Naive thymus-derived CD4-positive, alpha-beta T cell (primary cell): ENCODE data around the gene SMIM35. TPM values are rescaled to one million over a fixed set of nuclear protein-coding genes. Genes with fewer than 3 reads are reported as not detected.

Experiments used
- ATAC-seq: fragments of 150-1000 bp; cut with Tn5 transposase; 2 replicates; pipeline ENCODE4 v1.10.0; 2021; ENCODE audit warnings: mild to moderate bottlenecking, moderate library complexity
- CTCF ChIA-PET: fragments of 350-600 bp; sonication (Branson Sonifier 250); formaldehyde crosslinking; loops from one replicate; lab custom pipeline; 2021; ENCODE audit warnings: antibody characterized with exemption; lab: Charles Lee
- POLR2A ChIA-PET: fragments of 350-600 bp; sonication (Branson Sonifier 250); formaldehyde crosslinking; loops from one replicate; lab custom pipeline; 2021; ENCODE audit warnings: antibody characterized with exemption, inconsistent platforms; lab: Charles Lee
- DNase-seq, 9 donors: peaks; one replicate each; pipeline versions ENCODE4 v3.0.0 to v3.0.0-alpha.2; 2020 to 2022; ENCODE audit warnings: mixed read lengths in 1 of 9
- H3K27ac ChIP-seq: one replicate; pipeline ENCODE4 v1.7.0; 2013; ENCODE audit warnings: mild to moderate bottlenecking, low read depth, low read length, moderate library complexity
- H3K27me3 ChIP-seq, 2 donors: one replicate each; pipeline ENCODE4 v1.7.0; 2013; ENCODE audit warnings: low read length in 2 of 2, mild to moderate bottlenecking in 2 of 2, moderate library complexity in 2 of 2; ENCODE audit not compliant: control insufficient read depth in 2 of 2, insufficient read depth in 2 of 2
- H3K36me3 ChIP-seq, 3 experiments: 1 replicate in 2 of 3; 2 replicates in 1 of 3; pipeline ENCODE4 v1.7.0; 2013; ENCODE audit warnings: low read length in 3 of 3, mild to moderate bottlenecking in 3 of 3, moderate library complexity in 1 of 3; ENCODE audit not compliant: insufficient read depth in 3 of 3, control insufficient read depth in 2 of 3
- H3K4me1 ChIP-seq, 2 donors: one replicate each; pipeline ENCODE4 v1.7.0; 2013; ENCODE audit warnings: low read length in 2 of 2, mild to moderate bottlenecking in 2 of 2, moderate library complexity in 1 of 2; ENCODE audit not compliant: control insufficient read depth in 2 of 2, insufficient read depth in 2 of 2
- H3K4me3 ChIP-seq: 2 replicates; pipeline ENCODE4 v1.7.0; 2013; ENCODE audit warnings: mild to moderate bottlenecking, low read length
- H3K9me3 ChIP-seq, 3 experiments: 1 replicate in 2 of 3; 2 replicates in 1 of 3; pipeline ENCODE4 v1.7.0; 2013; ENCODE audit warnings: low read length in 3 of 3; ENCODE audit not compliant: control insufficient read depth in 2 of 3
- H3K27ac Mint-ChIP-seq, 9 donors: one replicate each; pipeline ENCODE4 v1.8.0; 2020 to 2022; ENCODE audit warnings: mixed read lengths in 9 of 9, mild to moderate bottlenecking in 8 of 9, moderate library complexity in 5 of 9, inconsistent platforms in 2 of 9
- H3K27me3 Mint-ChIP-seq, 5 donors: one replicate each; pipeline ENCODE4 v1.8.0; 2021 to 2022; ENCODE audit warnings: mixed read lengths in 5 of 5, mild to moderate bottlenecking in 1 of 5
- H3K36me3 Mint-ChIP-seq, 5 donors: one replicate each; pipeline ENCODE4 v1.8.0; 2020 to 2022; ENCODE audit warnings: mixed read lengths in 5 of 5, mild to moderate bottlenecking in 3 of 5, inconsistent platforms in 1 of 5
- H3K4me1 Mint-ChIP-seq, 7 donors: one replicate each; pipeline ENCODE4 v1.8.0; 2020 to 2022; ENCODE audit warnings: mixed read lengths in 7 of 7, mild to moderate bottlenecking in 3 of 7, inconsistent platforms in 1 of 7
- H3K4me3 Mint-ChIP-seq, 10 donors: one replicate each; pipeline ENCODE4 v1.8.0; 2020 to 2022; ENCODE audit warnings: mild to moderate bottlenecking in 10 of 10, mixed read lengths in 10 of 10, moderate library complexity in 6 of 10, inconsistent platforms in 2 of 10
- H3K9me3 Mint-ChIP-seq, 11 donors: one replicate each; pipeline ENCODE4 v1.8.0; 2020 to 2022; ENCODE audit warnings: mixed read lengths in 11 of 11, mild to moderate bottlenecking in 4 of 11, inconsistent platforms in 1 of 11, moderate library complexity in 1 of 11
- intact Hi-C, 2 donors: fragments of 100-400 bp; cut with micrococcal nuclease; formaldehyde crosslinking; loops; one replicate each; pipeline ENCODE4 v1.15.1; 2023
- polyA plus RNA-seq, 2 donors: library from polyadenylated mRNA; unstranded; fragments of 300-500 nt; fragmentation: Illumina TruSeq; gene quantifications; one replicate each; pipeline ENCODE4 v1.2.3, GENCODE V29; 2021
- total RNA-seq, 6 experiments: library from RNA in 5 of 6; stranded (reverse) in 5 of 6; gene quantifications; 1 replicate in 5 of 6; 2 replicates in 1 of 6; pipeline ENCODE4 v1.2.3 and lab custom pipeline; 2021 to 2026

Gene SMIM35
- total and polyA plus RNA-seq, 7 experiments from 2014 or later: 0.11 to 0.60 (median 0.28) TPM; not detected in 3

- no peak overlapping the region for H3K4me3 Mint-ChIP-seq
- H3K36me3 Mint-ChIP-seq: no peaks in the 10 kb centered on the region
- DNase-seq (no peak), ATAC-seq (no peak)
- Histone ChIP-seq H3K9me3 (no peaks in the 10 kb centered on the region), H3K4me3 (no peak overlapping the region), H3K27ac (no peak overlapping the region), H3K4me1 (peaks cover 0 to 7% of the 10 kb centered on the region in 2 donors), H3K36me3 (no peaks in the 10 kb centered on the region), H3K27me3 (no peaks in the 10 kb centered on the region)
- peaks cover 0 to 13% (median 0%) of the 10 kb centered on the region in 5 donors for H3K27me3 Mint-ChIP-seq
- CTCF ChIA-PET: interaction anchor here (1.0 kb wide), 1 partner anchor 217 kb away, joined by 3 read pairs; no protein-coding TSS in a partner anchor
- POLR2A ChIA-PET: interaction anchor here (0.6 kb wide), 1 partner anchor 228 kb away, joined by 3 read pairs; no protein-coding TSS in a partner anchor
- peaks cover 0 to 1% (median 0%) of the 10 kb centered on the region in 11 donors for H3K9me3 Mint-ChIP-seq
- peaks cover 0 to 8% (median 0%) of the 10 kb centered on the region in 7 donors for H3K4me1 Mint-ChIP-seq
- intact Hi-C loops: no loop called here
- H3K27ac Mint-ChIP-seq: peak overlapping the region in 3 of 9 donors; percentile 14 to 55 (median 22)
Observed at GRCh38 chr11:118060081-118060661, 26.6 kb downstream of the SMIM35 start.

- Mint-ChIP-seq H3K27me3 (peaks cover 0 to 13% (median 0%) of the 10 kb centered on the region in 5 donors), H3K4me3 (no peak overlapping the region), H3K36me3 (no peaks in the 10 kb centered on the region), H3K27ac (peak overlapping the region in 2 of 9 donors; percentile 22 to 72), H3K9me3 (peaks cover 0 to 1% (median 0%) of the 10 kb centered on the region in 11 donors), H3K4me1 (peaks cover 0 to 8% (median 0%) of the 10 kb centered on the region in 7 donors)
- Histone ChIP-seq H3K27me3 (no peaks in the 10 kb centered on the region), H3K4me1 (peaks cover 0 to 7% of the 10 kb centered on the region in 2 donors), H3K9me3 (no peaks in the 10 kb centered on the region), H3K27ac (no peak overlapping the region), H3K36me3 (no peaks in the 10 kb centered on the region), H3K4me3 (no peak overlapping the region)
- ATAC-seq (peak; percentile 14), DNase-seq (no peak)
- intact Hi-C loops: no loop called here
- ChIA-PET POLR2A (interaction anchor here (0.6 kb wide), 1 partner anchor 229 kb away, joined by 3 read pairs; no protein-coding TSS in a partner anchor), CTCF (interaction anchor here (1.0 kb wide), 1 partner anchor 216 kb away, joined by 3 read pairs; no protein-coding TSS in a partner anchor)
Observed at GRCh38 chr11:118059246-118059940, 27.4 kb downstream of the SMIM35 start.

- H3K4me3 Mint-ChIP-seq: no peak overlapping the region
- Histone ChIP-seq H3K36me3 (no peaks in the 10 kb centered on the region), H3K27me3 (no peaks in the 10 kb centered on the region), H3K4me3 (no peak overlapping the region), H3K27ac (no peak overlapping the region), H3K9me3 (no peaks in the 10 kb centered on the region), H3K4me1 (peaks cover 0 to 8% of the 10 kb centered on the region in 2 donors)
- H3K4me1 Mint-ChIP-seq: peaks cover 0 to 8% (median under 1%) of the 10 kb centered on the region in 7 donors
- ChIA-PET POLR2A (no interaction called here), CTCF (interaction anchor here (0.7 to 9.0 kb wide), 4 partner anchors 112 to 251 kb away, joined by 3 to 153 read pairs (median 8); no protein-coding TSS in a partner anchor)
- peak overlapping the region in 1 of 9 donors; percentile 72 for H3K27ac Mint-ChIP-seq
- peak; percentile 16 for ATAC-seq
- intact Hi-C loops: no loop called here
- peaks cover 0 to 10% (median 0%) of the 10 kb centered on the region in 5 donors for H3K27me3 Mint-ChIP-seq
- no peaks in the 10 kb centered on the region for H3K36me3 Mint-ChIP-seq
- H3K9me3 Mint-ChIP-seq: peaks cover 0 to 1% (median 0%) of the 10 kb centered on the region in 11 donors
- DNase-seq: no peak
Observed at GRCh38 chr11:118058311-118059245, 28.2 kb downstream of the SMIM35 start.

- Mint-ChIP-seq H3K36me3 (no peaks in the 10 kb centered on the region), H3K27me3 (peaks cover 0 to 8% (median 0%) of the 10 kb centered on the region in 5 donors), H3K4me3 (no peak overlapping the region), H3K9me3 (peaks cover 0 to 1% (median 0%) of the 10 kb centered on the region in 11 donors), H3K4me1 (peaks cover 8 to 15% (median 11%) of the 10 kb centered on the region in 7 donors), H3K27ac (peak overlapping the region in 2 of 9 donors; percentile 0 to 23)
- intact Hi-C loops: no loop called here
- CTCF ChIA-PET: interaction anchor here (0.7 to 9.0 kb wide), 4 partner anchors 111 to 250 kb away, joined by 3 to 153 read pairs (median 8); no protein-coding TSS in a partner anchor
- POLR2A ChIA-PET: interaction anchor here (0.6 kb wide), 1 partner anchor 231 kb away, joined by 3 read pairs; no protein-coding TSS in a partner anchor
- H3K27me3 ChIP-seq: no peaks in the 10 kb centered on the region
- DNase-seq (no peak), ATAC-seq (no peak)
- no peaks in the 10 kb centered on the region for H3K36me3 ChIP-seq
- H3K4me3 ChIP-seq: no peak overlapping the region
- H3K27ac ChIP-seq: no peak overlapping the region
- no peaks in the 10 kb centered on the region for H3K9me3 ChIP-seq
- peaks cover 9 to 19% of the 10 kb centered on the region in 2 donors for H3K4me1 ChIP-seq
Observed at GRCh38 chr11:118057251-118058145, 29.3 kb downstream of the SMIM35 start.

GRCh38 chr11:118056806-118057205 lies 30.0 kb downstream of the SMIM35 start:
- Histone ChIP-seq H3K27ac (no peak overlapping the region), H3K4me3 (no peak overlapping the region), H3K27me3 (no peaks in the 10 kb centered on the region), H3K9me3 (no peaks in the 10 kb centered on the region), H3K36me3 (no peaks in the 10 kb centered on the region), H3K4me1 (peaks cover 16 to 26% of the 10 kb centered on the region in 2 donors)
- peaks cover 0 to 8% (median 0%) of the 10 kb centered on the region in 5 donors for H3K27me3 Mint-ChIP-seq
- ChIA-PET POLR2A (no interaction called here), CTCF (interaction anchor here (0.6 to 9.0 kb wide), 3 partner anchors 74 to 212 kb away, joined by 3 to 153 read pairs (median 11); no protein-coding TSS in a partner anchor)
- DNase-seq (no peak), ATAC-seq (no peak)
- peaks cover 15 to 22% (median 18%) of the 10 kb centered on the region in 7 donors for H3K4me1 Mint-ChIP-seq
- H3K4me3 Mint-ChIP-seq: no peak overlapping the region
- no peaks in the 10 kb centered on the region for H3K36me3 Mint-ChIP-seq
- intact Hi-C loops: no loop called here
- peak overlapping the region in 2 of 9 donors; percentile 14 to 42 for H3K27ac Mint-ChIP-seq
- peaks cover 0 to 1% (median 0%) of the 10 kb centered on the region in 11 donors for H3K9me3 Mint-ChIP-seq
